Measurements from ENCODE around the gene NIPAL4.
"Not testable (repeated sequence)": the region's sequence is repeated elsewhere in the genome, so short reads cannot be mapped to it uniquely, and the experiment has no call there.

NIPAL4 gene

GRCh38 chr5:157479166-157479565 is 19.2 kb downstream of the NIPAL4 start:
- no peaks in the 10 kb centered on the region for H3K36me3 ChIP-seq (ENCODE audit: control insufficient read depth, low read depth, low read length)
- H3K9ac ChIP-seq (ENCODE audit: low read length): no peak overlapping the region
- peaks cover 8% of the 10 kb centered on the region for H3K4me1 ChIP-seq (ENCODE audit: control insufficient read depth, low read depth, low read length)
- H3K4me3 ChIP-seq (ENCODE audit: low read length): no peak overlapping the region
- no peak overlapping the region for H3K27ac ChIP-seq (ENCODE audit: low read length)
- no peaks in the 10 kb centered on the region for H3K9me3 ChIP-seq (ENCODE audit: control insufficient read depth, low read depth, low read length)
- H3K27me3 ChIP-seq (ENCODE audit: control insufficient read depth, insufficient read depth, low read length): no peaks in the 10 kb centered on the region

DNA sequence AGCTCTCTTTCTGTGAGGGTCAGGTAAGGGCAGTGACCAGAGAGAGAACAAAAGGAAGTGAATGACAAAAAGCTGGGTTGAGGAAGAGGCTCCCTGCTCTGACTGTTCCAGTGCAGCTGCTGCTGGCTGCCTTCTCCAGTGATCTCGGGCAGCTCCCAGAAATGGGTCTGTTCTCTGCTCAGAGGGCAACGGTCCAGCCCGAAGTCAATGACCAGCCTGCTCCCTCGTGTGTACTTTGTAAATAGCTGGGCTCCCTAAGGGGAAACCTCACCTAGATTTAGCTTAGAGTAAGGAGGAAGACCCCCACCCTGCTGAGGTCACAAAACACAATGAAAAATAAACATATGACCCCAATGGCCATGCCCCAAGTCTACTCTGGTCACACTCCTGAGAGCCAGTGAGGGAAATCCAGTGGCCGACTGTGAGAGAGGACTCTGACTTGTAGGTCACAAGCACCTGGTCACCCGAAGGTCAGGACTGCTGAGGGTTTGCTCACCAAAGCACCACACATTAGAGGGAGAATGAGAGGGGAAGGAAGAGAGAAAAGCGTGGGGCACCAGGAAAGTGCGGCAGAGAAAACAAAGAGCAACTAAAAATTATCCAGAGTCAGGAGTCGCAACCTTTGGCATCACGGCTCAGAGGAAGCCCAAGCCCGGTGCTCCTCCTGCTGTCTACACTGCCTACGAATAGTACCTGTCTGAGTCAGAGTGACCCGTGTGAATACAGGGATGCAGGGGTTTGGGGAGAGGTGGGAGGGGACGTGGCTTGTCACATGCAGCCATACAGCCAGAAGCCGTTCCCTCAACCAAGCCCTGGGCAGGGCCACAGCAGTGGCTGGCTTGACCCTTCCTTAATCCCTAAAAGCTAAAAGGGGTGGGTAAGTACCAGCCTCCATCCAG is 19.8 kb downstream of the NIPAL4 start:
- H3K27ac ChIP-seq (ENCODE audit: low read length): no peak overlapping the region
- H3K36me3 ChIP-seq (ENCODE audit: control insufficient read depth, low read depth, low read length): no peaks in the 10 kb centered on the region
- H3K4me3 ChIP-seq (ENCODE audit: low read length): no peak overlapping the region
- H3K9ac ChIP-seq (ENCODE audit: low read length): no peak overlapping the region
- peaks cover 8% of the 10 kb centered on the region for H3K4me1 ChIP-seq (ENCODE audit: control insufficient read depth, low read depth, low read length)
- no peaks in the 10 kb centered on the region for H3K9me3 ChIP-seq (ENCODE audit: control insufficient read depth, low read depth, low read length)
- H3K27me3 ChIP-seq (ENCODE audit: control insufficient read depth, insufficient read depth, low read length): no peaks in the 10 kb centered on the region

DNA sequence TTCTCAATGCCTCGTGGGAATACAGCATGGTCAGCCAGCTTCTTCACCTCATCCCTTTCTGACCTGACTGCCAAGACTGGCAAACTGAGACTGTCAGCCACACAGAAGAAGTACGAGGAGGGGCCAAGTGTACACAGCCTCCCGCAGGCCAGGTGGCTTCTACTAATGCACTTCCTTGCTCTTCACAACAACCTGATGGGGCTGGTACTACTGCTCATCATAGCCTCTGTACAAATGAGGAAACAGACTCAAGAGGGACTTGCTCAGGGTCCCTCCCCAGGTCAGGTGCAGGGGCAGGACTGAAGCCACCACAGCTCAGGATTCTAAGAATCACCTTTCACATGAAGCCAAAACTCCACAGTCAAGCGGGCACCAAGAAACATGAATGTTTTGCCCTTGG is 21.3 kb downstream of the NIPAL4 start:
- H3K9me3 ChIP-seq (ENCODE audit: control insufficient read depth, low read depth, low read length): no peaks in the 10 kb centered on the region
- no peaks in the 10 kb centered on the region for H3K27me3 ChIP-seq (ENCODE audit: control insufficient read depth, insufficient read depth, low read length)
- H3K4me3 ChIP-seq (ENCODE audit: low read length): no peak overlapping the region
- peaks cover 8% of the 10 kb centered on the region for H3K4me1 ChIP-seq (ENCODE audit: control insufficient read depth, low read depth, low read length)
- no peak overlapping the region for H3K9ac ChIP-seq (ENCODE audit: low read length)
- H3K36me3 ChIP-seq (ENCODE audit: control insufficient read depth, low read depth, low read length): no peaks in the 10 kb centered on the region
- no peak overlapping the region for H3K27ac ChIP-seq (ENCODE audit: low read length)

DNA sequence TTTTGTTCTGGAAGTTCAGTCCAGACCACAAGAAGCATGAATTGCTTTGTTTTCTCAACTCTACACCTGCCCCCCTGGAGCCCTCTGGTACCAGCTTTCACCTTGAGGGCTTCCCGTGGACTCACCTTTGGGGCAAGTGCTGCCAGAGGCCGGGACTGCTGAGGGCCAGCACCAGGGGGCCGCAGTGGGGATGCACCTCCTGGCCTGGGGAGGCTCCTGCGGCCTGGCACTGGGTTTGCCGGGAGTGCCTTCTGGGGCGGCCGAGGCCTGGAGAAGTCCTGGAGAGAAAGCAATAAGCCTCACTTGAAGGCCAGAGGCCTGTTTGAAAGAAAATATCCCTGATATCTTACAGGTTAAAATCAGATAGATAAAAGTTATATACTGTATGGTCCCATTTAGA is 21.7 kb downstream of the NIPAL4 start:
- H3K4me1 ChIP-seq (ENCODE audit: control insufficient read depth, low read depth, low read length): peaks cover 8% of the 10 kb centered on the region

GRCh38 chr5:157482702-157483101 is 22.7 kb downstream of the NIPAL4 start:
- H3K9ac ChIP-seq (ENCODE audit: low read length); H3K27me3 ChIP-seq (ENCODE audit: control insufficient read depth, insufficient read depth, low read length); H3K36me3 ChIP-seq (ENCODE audit: control insufficient read depth, low read depth, low read length); H3K9me3 ChIP-seq (ENCODE audit: control insufficient read depth, low read depth, low read length); H3K27ac ChIP-seq (ENCODE audit: low read length); H3K4me3 ChIP-seq (ENCODE audit: low read length); H3K4me1 ChIP-seq (ENCODE audit: control insufficient read depth, low read depth, low read length): not testable (repeated sequence)

More for the DNA sequence above, 21.7 kb downstream of the NIPAL4 start:
- Histone ChIP-seq H3K9me3 (ENCODE audit: control insufficient read depth, low read depth, low read length) (no peaks in the 10 kb centered on the region), H3K36me3 (ENCODE audit: control insufficient read depth, low read depth, low read length) (no peaks in the 10 kb centered on the region), H3K27me3 (ENCODE audit: control insufficient read depth, insufficient read depth, low read length) (no peaks in the 10 kb centered on the region), H3K27ac (ENCODE audit: low read length) (no peak overlapping the region), H3K9ac (ENCODE audit: low read length) (no peak overlapping the region), H3K4me3 (ENCODE audit: low read length) (no peak overlapping the region)

- H3K4me3 ChIP-seq (ENCODE audit: low read length): no peak overlapping the region
- H3K9me3 ChIP-seq (ENCODE audit: control insufficient read depth, low read depth, low read length): no peaks in the 10 kb centered on the region
- no peak overlapping the region for H3K9ac ChIP-seq (ENCODE audit: low read length)
- no peak overlapping the region for H3K27ac ChIP-seq (ENCODE audit: low read length)
- H3K4me1 ChIP-seq (ENCODE audit: control insufficient read depth, low read depth, low read length): peaks cover under 1% of the 10 kb centered on the region
- H3K36me3 ChIP-seq (ENCODE audit: control insufficient read depth, low read depth, low read length): no peaks in the 10 kb centered on the region
- no peaks in the 10 kb centered on the region for H3K27me3 ChIP-seq (ENCODE audit: control insufficient read depth, insufficient read depth, low read length)
These were observed 24.8 kb downstream of the NIPAL4 start for GRCh38 chr5:157484768-157485167.

DNA sequence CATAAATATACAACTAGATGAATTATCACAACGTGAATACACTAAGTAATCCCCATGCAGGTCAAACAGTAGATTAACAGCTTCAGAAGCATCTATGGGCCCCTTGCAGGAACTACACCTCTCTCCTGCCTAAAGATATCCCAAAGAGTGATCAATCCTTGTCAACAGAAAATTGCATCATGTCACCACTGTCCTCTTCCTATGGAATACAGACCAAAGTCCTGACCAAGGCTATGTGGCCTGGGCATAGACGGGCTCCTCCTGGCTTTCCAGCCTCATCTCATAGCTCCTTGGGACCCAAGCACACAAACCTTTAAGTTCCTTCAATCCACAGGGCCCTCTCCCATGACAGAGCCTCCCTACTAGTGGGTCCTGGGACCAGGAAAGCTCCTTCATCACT is 25.3 kb downstream of the NIPAL4 start:
- Histone ChIP-seq H3K4me3 (ENCODE audit: low read length) (no peak overlapping the region), H3K9me3 (ENCODE audit: control insufficient read depth, low read depth, low read length) (no peaks in the 10 kb centered on the region), H3K27ac (ENCODE audit: low read length) (no peak overlapping the region), H3K9ac (ENCODE audit: low read length) (no peak overlapping the region), H3K27me3 (ENCODE audit: control insufficient read depth, insufficient read depth, low read length) (no peaks in the 10 kb centered on the region), H3K4me1 (ENCODE audit: control insufficient read depth, low read depth, low read length) (no peaks in the 10 kb centered on the region), H3K36me3 (ENCODE audit: control insufficient read depth, low read depth, low read length) (no peaks in the 10 kb centered on the region)

GRCh38 chr5:157485811-157486210 is 25.8 kb downstream of the NIPAL4 start:
- Histone ChIP-seq H3K4me1 (ENCODE audit: control insufficient read depth, low read depth, low read length) (no peaks in the 10 kb centered on the region), H3K9me3 (ENCODE audit: control insufficient read depth, low read depth, low read length) (no peaks in the 10 kb centered on the region), H3K27me3 (ENCODE audit: control insufficient read depth, insufficient read depth, low read length) (no peaks in the 10 kb centered on the region), H3K27ac (ENCODE audit: low read length) (no peak overlapping the region), H3K4me3 (ENCODE audit: low read length) (no peak overlapping the region), H3K9ac (ENCODE audit: low read length) (no peak overlapping the region), H3K36me3 (ENCODE audit: control insufficient read depth, low read depth, low read length) (no peaks in the 10 kb centered on the region)

GRCh38 chr5:157486221-157486681 is 26.2 kb downstream of the NIPAL4 start:
- Histone ChIP-seq H3K36me3 (ENCODE audit: control insufficient read depth, low read depth, low read length) (no peaks in the 10 kb centered on the region), H3K9me3 (ENCODE audit: control insufficient read depth, low read depth, low read length) (no peaks in the 10 kb centered on the region), H3K27ac (ENCODE audit: low read length) (no peak overlapping the region), H3K9ac (ENCODE audit: low read length) (no peak overlapping the region), H3K4me3 (ENCODE audit: low read length) (no peak overlapping the region), H3K27me3 (ENCODE audit: control insufficient read depth, insufficient read depth, low read length) (no peaks in the 10 kb centered on the region), H3K4me1 (ENCODE audit: control insufficient read depth, low read depth, low read length) (no peaks in the 10 kb centered on the region)

- Histone ChIP-seq H3K9me3 (ENCODE audit: control insufficient read depth, low read depth, low read length) (no peaks in the 10 kb centered on the region), H3K4me1 (ENCODE audit: control insufficient read depth, low read depth, low read length) (no peaks in the 10 kb centered on the region), H3K27ac (ENCODE audit: low read length) (no peak overlapping the region), H3K9ac (ENCODE audit: low read length) (no peak overlapping the region), H3K27me3 (ENCODE audit: control insufficient read depth, insufficient read depth, low read length) (no peaks in the 10 kb centered on the region), H3K36me3 (ENCODE audit: control insufficient read depth, low read depth, low read length) (no peaks in the 10 kb centered on the region), H3K4me3 (ENCODE audit: low read length) (no peak overlapping the region)
These were observed 26.8 kb downstream of the NIPAL4 start for GRCh38 chr5:157486861-157487260.

DNA sequence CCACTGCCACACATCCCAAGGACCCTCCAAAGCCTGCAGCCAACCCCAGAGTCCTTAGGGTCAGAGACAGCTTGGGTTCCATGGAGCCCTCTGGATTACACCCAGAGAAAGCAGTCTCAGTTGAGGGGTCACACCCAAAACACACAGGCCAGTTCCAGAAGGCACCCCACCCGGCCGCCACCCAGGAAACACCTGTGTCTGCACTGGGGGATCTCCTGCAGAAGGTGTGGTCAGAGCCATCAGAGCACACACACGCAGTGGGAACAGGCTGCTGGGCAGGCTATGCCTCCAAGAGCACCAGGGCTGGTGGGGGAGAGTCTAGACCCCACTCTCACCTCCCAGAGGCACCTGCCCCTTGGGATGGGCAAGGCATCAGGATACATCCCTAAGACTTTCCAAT is 27.3 kb downstream of the NIPAL4 start:
- Histone ChIP-seq H3K9me3 (ENCODE audit: control insufficient read depth, low read depth, low read length) (no peaks in the 10 kb centered on the region), H3K4me3 (ENCODE audit: low read length) (no peak overlapping the region), H3K27me3 (ENCODE audit: control insufficient read depth, insufficient read depth, low read length) (no peaks in the 10 kb centered on the region), H3K9ac (ENCODE audit: low read length) (no peak overlapping the region), H3K27ac (ENCODE audit: low read length) (no peak overlapping the region), H3K4me1 (ENCODE audit: control insufficient read depth, low read depth, low read length) (no peaks in the 10 kb centered on the region), H3K36me3 (ENCODE audit: control insufficient read depth, low read depth, low read length) (no peaks in the 10 kb centered on the region)

DNA sequence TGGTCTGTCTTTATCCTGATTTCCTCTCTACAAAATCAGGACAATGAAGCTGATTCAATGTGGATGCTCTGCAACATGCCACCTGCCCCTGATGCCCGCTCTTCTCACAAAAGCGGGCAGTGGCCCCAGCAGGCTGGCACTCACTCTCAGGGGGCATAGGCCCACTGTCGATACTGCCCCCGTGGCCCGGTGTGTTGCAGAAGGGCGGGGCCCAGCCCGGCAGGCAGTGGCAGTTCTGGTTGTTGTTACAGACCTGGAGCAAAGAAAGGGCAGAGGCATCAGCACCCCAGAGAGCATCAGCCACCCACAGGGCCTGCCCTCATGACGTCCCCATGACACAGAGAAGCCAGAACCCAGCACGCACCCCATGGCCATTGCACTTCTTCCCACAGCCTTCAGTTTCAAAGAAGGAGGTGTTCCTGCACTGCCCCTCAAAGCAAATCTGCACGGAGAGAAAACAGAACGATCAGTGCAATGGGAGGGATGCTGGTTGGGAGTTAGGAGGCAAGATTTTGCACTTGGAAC is 31.5 kb downstream of the NIPAL4 start:
- no peaks in the 10 kb centered on the region for H3K27me3 ChIP-seq (ENCODE audit: control insufficient read depth, insufficient read depth, low read length)
- H3K27ac ChIP-seq (ENCODE audit: low read length): no peak overlapping the region
- no peaks in the 10 kb centered on the region for H3K4me1 ChIP-seq (ENCODE audit: control insufficient read depth, low read depth, low read length)
- H3K9me3 ChIP-seq (ENCODE audit: control insufficient read depth, low read depth, low read length): no peaks in the 10 kb centered on the region
- H3K4me3 ChIP-seq (ENCODE audit: low read length): no peak overlapping the region
- no peak overlapping the region for H3K9ac ChIP-seq (ENCODE audit: low read length)
- no peaks in the 10 kb centered on the region for H3K36me3 ChIP-seq (ENCODE audit: control insufficient read depth, low read depth, low read length)
